Measurements from ENCODE around the gene USP1.

- TF ChIP-seq CTCF (conservative IDR thresholded peaks at IDR 0.05; ENCODE audit: low read length): no peak
- no peak for TF ChIP-seq EZH2phosphoT487 (IDR thresholded peaks at IDR 0.05; ENCODE audit: borderline replicate concordance, low read depth, low read length)
These were observed 46.8 kb upstream of the USP1 start for GRCh38 chr1:62390071-62390470.
